Adrenal gland (tissue), 5 donors: ENCODE measurements around the gene ILK.

Experiments
- CTCF ChIP-seq, 6 experiments: fragments of 450-650 bp in 4 of 6; fragments of 200-600 bp in 2 of 6; sonication (generic) in 1 of 6; IDR thresholded peaks; 1 replicate in 5 of 6; 2 replicates in 1 of 6; pipeline versions ENCODE4 v1.5.1 to v1.8.0; 2016 to 2021; ENCODE audit warnings: antibody characterized with exemption in 6 of 6, mild to moderate bottlenecking in 2 of 6, moderate library complexity in 1 of 6
- POLR2A ChIP-seq, 2 donors: fragments of 450-650 bp; IDR thresholded peaks; one replicate each; pipeline ENCODE4 v1.6.1; 2017; ENCODE audit warnings: antibody characterized with exemption in 2 of 2, mild to moderate bottlenecking in 2 of 2, moderate library complexity in 1 of 2
- donor health status: DM: no; HTN: no; CAD: no.

- no peak for TF ChIP-seq POLR2A (IDR thresholded peaks at IDR 0.05)
- TF ChIP-seq CTCF (IDR thresholded peaks at IDR 0.05) = no peak
These were observed 26.0 kb downstream of the ILK start for GRCh38 chr11:6629573-6629891.
